ENCODE measurements around the gene RBM20. TPM values are rescaled to one million over a fixed set of nuclear protein-coding genes. Genes with fewer than 3 reads are reported as not detected.
"Not testable (repeated sequence)": the region's sequence is repeated elsewhere in the genome, so short reads cannot be mapped to it uniquely, and the experiment has no call there.

The RBM20 gene
- total and polyA plus RNA-seq, 12 donors: 0.07 to 2.3 (median 0.28) TPM; not detected in 2

DNA sequence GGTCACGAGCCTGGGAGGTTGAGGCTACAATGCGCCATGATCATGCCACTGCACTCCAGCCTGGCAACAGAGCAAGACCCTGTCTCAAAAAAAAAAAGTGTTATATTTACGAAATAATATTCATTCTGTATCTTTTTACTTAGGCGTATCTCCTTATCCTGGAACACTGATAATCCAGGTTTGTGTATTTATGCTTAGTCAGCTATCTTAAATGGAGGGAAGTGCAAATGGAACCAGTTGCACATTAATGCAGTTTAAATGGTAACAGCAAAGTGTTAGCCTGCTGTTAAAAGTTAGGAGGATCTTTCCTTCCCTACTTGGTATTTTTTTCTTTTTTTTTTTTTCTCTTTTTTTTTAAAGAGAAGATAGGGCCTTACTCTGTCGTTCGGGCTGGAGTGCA lies 36.0 kb upstream of the RBM20 start:
- intact Hi-C loops (cut with DNase I): loop anchor here in 1 of 2 donors (10.0 kb wide), 1 partner anchor 297 kb away; no protein-coding TSS in a partner anchor
- 75 to 87% (median 77%) methylated on average over 6 of the region's 6 CpGs for WGBS, 4 donors
- no peak overlapping the region for H3K27ac ChIP-seq
- H3K4me1 ChIP-seq (replicated peaks in 1 of 2): no peaks in the 10 kb centered on the region
- no peak for TF ChIP-seq POLR2A (IDR thresholded peaks at IDR 0.05)
- TF ChIP-seq, protein P1, sequence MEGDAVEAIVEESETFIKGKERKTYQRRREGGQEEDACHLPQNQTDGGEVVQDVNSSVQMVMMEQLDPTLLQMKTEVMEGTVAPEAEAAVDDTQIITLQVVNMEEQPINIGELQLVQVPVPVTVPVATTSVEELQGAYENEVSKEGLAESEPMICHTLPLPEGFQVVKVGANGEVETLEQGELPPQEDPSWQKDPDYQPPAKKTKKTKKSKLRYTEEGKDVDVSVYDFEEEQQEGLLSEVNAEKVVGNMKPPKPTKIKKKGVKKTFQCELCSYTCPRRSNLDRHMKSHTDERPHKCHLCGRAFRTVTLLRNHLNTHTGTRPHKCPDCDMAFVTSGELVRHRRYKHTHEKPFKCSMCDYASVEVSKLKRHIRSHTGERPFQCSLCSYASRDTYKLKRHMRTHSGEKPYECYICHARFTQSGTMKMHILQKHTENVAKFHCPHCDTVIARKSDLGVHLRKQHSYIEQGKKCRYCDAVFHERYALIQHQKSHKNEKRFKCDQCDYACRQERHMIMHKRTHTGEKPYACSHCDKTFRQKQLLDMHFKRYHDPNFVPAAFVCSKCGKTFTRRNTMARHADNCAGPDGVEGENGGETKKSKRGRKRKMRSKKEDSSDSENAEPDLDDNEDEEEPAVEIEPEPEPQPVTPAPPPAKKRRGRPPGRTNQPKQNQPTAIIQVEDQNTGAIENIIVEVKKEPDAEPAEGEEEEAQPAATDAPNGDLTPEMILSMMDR (IDR thresholded peaks at IDR 0.05): no peak
- H3K36me3 ChIP-seq (replicated peaks in 1 of 2): peaks cover 0 to 26% of the 10 kb centered on the region in 2 donors
- H3K27me3 ChIP-seq: no peaks in the 10 kb centered on the region
- no peak overlapping the region for H3K4me3 ChIP-seq
- H3K9me3 ChIP-seq (replicated peaks in 1 of 3): no peaks in the 10 kb centered on the region
- DNase-seq: no peak

DNA sequence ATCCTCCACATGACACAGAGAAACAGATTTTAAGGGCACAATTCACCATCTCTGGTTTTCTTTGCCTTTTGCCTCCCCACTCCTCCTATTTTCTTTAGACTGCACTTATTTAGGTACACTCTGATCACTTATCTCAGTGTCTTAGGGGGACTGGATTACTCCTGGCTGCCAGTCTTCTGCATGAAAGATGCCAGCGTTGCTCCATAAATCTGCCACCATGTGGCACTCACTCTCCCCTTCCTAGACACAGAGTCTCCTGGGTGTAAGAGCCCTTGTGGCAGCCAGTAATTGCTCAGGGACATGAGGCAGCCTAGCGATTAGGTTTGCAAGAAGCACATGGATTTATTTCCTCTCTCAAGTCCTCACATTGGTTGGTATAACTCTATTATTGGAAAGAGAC lies 34.5 kb upstream of the RBM20 start:
- no peak for TF ChIP-seq POLR2A (IDR thresholded peaks at IDR 0.05)
- TF ChIP-seq, protein P1 (IDR thresholded peaks at IDR 0.05): no peak
- Histone ChIP-seq H3K36me3 (replicated peaks in 1 of 2) (peaks cover 0 to 17% of the 10 kb centered on the region in 2 donors), H3K27ac (no peak overlapping the region), H3K4me3 (no peak overlapping the region), H3K9me3 (replicated peaks in 1 of 3) (no peaks in the 10 kb centered on the region), H3K27me3 (no peaks in the 10 kb centered on the region), H3K4me1 (replicated peaks in 1 of 2) (no peaks in the 10 kb centered on the region)
- DNase-seq: no peak
- 6 to 20% (median 14%) methylated on average over 2 of the region's 2 CpGs for WGBS, 4 donors
- intact Hi-C loops (cut with DNase I): loop anchor here (10.0 kb wide), 2 partner anchors 65 to 295 kb away; no protein-coding TSS in a partner anchor

DNA sequence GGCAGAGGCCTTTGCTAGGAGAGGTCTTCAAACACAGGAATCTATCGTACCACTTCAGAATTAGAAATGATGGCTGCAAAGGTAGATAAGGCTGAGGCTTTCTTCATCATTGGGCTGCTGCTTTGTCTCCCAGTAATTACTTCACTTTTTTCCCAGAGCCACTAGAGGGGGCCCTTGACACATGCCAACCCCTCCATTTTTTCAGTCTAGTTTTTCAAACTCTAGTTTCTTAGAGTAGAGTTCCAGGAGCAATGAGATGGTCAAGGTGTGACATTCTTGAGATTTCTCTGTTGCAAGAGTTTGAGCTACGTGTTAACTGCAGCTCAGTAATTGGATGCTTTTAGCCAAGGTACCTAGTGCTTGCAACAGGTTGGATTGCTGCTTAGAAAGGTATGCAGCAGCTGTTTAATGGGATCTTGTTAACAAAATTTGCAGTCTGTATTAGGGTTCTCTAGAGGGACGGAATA lies 33.8 kb upstream of the RBM20 start:
- peak in 6 of 7 donors; percentile 29 to 58 (median 41) for DNase-seq
- intact Hi-C loops (cut with DNase I): loop anchor here in 1 of 2 donors (10.0 kb wide), 1 partner anchor 64 kb away; no protein-coding TSS in a partner anchor

DNA sequence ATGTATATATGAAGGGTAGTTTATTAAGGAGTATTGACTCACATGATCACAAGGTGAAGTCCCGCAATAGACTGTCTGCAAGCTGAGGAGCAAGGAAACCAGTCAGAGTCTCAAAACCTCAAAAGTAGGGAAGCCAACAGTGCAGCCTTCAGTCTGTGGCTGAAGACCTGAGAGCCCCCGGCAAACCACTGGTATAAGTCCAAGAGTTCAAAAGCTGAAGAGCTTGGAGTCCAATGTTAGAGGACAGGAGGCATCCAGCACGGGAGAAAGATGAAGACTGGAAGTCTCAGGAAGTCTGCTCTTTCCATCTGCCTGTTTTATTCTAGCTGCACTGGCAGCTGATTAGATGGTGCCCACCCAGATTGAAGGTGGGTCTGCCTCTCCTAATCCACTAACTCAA lies 33.4 kb upstream of the RBM20 start:
- not testable (repeated sequence) for H3K9me3 ChIP-seq (replicated peaks in 1 of 3); H3K27me3 ChIP-seq; DNase-seq; H3K4me1 ChIP-seq (replicated peaks in 1 of 2); H3K4me3 ChIP-seq; H3K36me3 ChIP-seq (replicated peaks in 1 of 2); H3K27ac ChIP-seq
- WGBS, 4 donors: 58 to 80% (median 75%) methylated on average over 3 of the region's 3 CpGs
- intact Hi-C loops (cut with DNase I): loop anchor here in 1 of 2 donors (10.0 kb wide), 1 partner anchor 64 kb away; no protein-coding TSS in a partner anchor

More for the DNA sequence above, 33.8 kb upstream of the RBM20 start:
- H3K36me3 ChIP-seq (replicated peaks in 1 of 2): peaks cover 0 to 9% of the 10 kb centered on the region in 2 donors
- TF ChIP-seq, protein P1 (IDR thresholded peaks at IDR 0.05): peak; percentile 52 to 80 (median 66)
- TF ChIP-seq POLR2A (IDR thresholded peaks at IDR 0.05): no peak
- H3K4me1 ChIP-seq (replicated peaks in 1 of 2): no peaks in the 10 kb centered on the region
- 6 to 14% (median 12%) methylated on average over 3 of the region's 3 CpGs for WGBS, 4 donors
- no peaks in the 10 kb centered on the region for H3K27me3 ChIP-seq
- no peaks in the 10 kb centered on the region for H3K9me3 ChIP-seq (replicated peaks in 1 of 3)
- H3K4me3 ChIP-seq: no peak overlapping the region
- H3K27ac ChIP-seq: no peak overlapping the region

DNA sequence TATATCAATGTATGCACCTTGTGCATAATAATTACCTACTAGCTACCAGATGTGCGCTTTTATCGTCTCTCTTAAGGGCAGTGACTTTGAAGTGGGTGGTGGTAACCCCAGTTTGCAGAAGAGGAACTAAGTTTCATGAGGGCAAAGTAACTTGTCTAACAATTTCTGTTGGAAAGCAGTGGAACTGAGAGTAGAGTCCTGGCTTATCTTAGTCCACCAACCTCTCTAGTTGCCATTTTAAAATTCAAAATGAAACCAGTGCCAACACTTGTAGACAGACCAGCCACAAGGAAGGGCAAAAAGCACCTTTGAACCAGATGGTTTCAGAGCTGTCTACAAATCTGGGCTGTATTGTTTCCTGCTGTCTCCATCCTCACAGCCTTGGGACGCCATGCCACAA lies 32.0 kb upstream of the RBM20 start:
- 79 to 82% (median 80%) methylated on average over 3 of the region's 3 CpGs for WGBS, 4 donors

More for the DNA sequence above, 32.0 kb upstream of the RBM20 start:
- no peak overlapping the region for H3K4me3 ChIP-seq
- no peaks in the 10 kb centered on the region for H3K4me1 ChIP-seq (replicated peaks in 1 of 2)
- no peak for DNase-seq
- intact Hi-C loops (cut with DNase I): loop anchor here in 1 of 2 donors (10.0 kb wide), 1 partner anchor 63 kb away; no protein-coding TSS in a partner anchor
- H3K36me3 ChIP-seq (replicated peaks in 1 of 2): no peaks in the 10 kb centered on the region
- no peaks in the 10 kb centered on the region for H3K27me3 ChIP-seq
- H3K9me3 ChIP-seq (replicated peaks in 1 of 3): no peaks in the 10 kb centered on the region
- TF ChIP-seq POLR2A (IDR thresholded peaks at IDR 0.05): no peak
- TF ChIP-seq, protein P1 (IDR thresholded peaks at IDR 0.05): no peak
- H3K27ac ChIP-seq: no peak overlapping the region

Data from adrenal gland (tissue), 12 donors.